GM18867 (cell line): ENCODE measurements around the gene MREG.

Experiments used
- ATAC-seq: cut with Tn5 transposase; IDR thresholded peaks from one replicate; pipeline ENCODE4 v1.9.1; 2021; ENCODE audit warnings: mild to moderate bottlenecking, moderate library complexity; ENCODE audit not compliant: unreplicated experiment

MREG gene, protein sequence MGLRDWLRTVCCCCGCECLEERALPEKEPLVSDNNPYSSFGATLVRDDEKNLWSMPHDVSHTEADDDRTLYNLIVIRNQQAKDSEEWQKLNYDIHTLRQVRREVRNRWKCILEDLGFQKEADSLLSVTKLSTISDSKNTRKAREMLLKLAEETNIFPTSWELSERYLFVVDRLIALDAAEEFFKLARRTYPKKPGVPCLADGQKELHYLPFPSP

DNA sequence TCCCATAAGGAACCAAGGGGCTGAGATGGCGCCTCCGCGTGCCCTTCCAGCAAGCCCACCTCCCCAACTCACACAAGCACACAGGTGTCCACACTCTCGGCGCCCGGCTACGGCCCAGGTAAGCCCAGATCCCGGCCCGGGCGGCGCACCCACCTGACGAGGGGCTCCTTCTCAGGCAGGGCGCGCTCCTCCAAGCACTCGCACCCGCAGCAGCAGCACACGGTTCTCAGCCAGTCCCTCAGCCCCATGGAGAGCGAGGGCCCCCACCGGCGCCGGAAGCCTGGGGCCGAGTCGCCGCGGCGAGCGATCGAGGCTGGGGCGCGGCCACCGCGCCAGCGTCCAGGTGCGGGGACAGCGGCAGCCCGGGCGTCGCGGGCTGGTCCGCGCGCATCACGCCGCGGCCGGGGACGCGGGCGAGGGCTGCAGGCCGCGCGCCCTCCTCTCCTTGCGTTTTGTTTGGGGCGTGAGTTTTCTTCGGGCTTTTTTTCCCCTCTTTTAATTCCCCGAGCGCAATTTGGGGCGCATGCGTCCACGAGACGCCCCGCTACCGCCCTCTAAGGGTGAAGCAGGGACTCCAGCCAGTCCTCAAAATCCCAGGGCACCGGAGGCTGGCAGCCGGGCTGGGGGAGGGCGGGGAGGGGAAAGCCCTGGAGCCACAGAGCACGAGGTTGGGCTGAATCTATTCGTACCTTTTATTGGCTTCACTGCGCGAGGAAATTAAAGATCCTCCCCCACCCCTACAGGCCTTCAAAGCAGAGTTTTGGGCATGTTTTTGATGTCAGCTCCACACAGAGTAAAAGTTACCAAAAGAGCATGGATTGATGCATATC, at the start of gene MREG:
Gene MREG (minus strand): TSS at position 472 of the 830 bp plus-strand sequence. CDS start 224 bp downstream, at position 248.
- peak; percentile 53 for ATAC-seq

DNA sequence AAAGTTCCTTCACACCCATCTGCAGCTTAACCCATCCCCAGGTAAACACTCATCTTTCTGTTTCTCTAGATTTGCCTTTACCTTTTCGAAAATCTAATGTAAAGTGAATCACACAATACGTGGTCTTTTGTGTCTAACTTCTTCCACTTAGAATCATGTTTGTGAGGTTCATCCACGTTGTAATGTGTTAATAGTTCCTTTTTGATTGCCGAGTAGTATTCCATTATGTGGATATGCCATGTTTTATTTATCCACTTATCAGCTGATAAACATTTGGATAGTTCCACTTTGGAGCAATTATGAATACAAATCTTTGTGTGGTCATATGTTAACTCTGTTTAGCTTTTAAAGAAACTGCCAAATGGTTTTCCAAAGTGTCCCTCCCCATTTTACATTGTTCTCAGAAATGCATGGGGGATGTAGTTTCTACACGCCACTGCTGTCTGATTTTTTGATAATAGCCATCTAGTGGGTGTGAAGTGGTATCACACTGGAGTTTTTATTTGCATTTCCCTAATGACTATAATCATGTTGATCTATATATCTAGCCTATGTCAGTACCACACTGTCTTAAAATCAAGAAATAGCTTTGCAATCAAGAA, 46.0 kb upstream of the MREG start:
- no peak for ATAC-seq

DNA sequence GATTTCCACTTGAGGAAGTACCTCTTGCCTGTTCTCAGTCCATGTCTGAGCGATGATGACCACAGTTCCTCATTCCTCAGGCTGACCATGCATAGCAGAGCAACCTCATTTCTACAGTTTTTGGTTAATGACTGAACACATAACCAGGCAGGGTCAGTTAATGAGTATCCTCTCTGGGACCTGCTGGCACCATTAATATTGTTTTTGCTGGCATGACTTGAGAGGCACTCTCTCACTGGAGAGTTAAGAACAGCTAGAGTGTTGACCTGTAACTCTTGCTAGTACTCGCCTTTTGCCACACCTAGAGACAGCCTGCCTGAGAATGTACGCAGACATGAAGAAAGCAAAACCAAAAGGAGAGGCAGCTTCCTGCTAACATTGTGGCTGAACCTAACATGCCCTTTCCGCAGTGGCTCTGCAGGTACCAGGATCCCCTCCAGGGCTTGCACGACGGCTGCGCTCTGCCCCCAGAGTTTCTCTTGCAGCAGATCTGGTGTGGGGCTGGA, 44.4 kb upstream of the MREG start:
- peak; percentile 75 for ATAC-seq

DNA sequence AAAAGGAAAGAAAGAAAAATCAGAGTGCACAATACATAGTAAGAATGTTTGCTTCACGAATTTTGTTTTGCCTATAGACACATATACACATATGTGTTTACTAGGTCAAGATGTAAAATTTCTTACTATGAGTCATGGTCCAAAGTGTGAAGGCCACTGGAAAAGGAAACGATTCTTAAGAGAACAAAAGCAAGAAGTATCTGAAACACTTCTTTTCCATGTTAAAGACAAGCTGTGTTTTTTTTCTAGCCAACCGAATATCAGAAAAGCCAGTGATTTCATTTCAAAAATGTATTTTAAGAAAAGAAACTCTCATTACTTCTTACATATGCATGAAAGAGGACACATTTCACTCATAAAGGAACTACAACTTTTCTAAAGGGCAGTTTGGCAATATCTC, 43.4 kb upstream of the MREG start:
- peak; percentile 55 for ATAC-seq

DNA sequence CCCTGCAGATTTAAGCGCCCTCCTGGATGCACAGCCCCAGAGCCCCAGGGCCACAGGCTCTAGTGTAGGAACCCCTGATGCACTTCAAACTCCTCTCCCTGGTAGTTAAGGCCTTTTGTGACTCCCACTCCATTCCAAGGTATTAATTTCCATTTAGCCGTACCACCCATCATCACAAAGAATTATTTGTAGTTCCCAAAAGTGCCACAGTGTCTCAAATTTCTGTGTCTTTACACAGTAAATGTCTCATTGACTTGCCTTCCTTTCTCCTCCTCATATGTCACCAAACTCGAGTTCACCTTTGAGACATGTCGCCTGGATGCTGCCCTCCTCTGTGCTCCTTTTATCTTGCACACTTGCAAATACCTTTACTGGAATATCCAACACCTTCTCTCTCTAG, 42.3 kb upstream of the MREG start:
- ATAC-seq, result no peak

DNA sequence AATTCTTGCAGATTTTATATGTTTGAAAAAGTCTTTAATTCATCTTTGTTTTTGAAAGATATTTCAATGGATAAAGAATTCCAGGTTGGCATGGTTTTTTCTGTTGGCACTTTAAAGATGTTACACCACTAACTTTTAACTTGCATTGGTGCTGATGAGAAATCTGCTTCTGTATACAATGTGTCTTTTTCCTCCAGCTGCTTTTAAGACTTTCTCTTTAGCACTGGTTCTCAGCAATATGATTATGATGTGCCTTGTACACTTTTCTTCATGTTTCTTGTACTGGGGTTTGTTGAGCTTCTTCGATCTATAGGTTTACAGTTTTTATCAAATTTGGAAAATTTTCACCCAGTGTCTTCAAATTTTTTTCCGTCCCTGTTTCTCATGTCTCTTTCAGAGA, 39.1 kb upstream of the MREG start:
- ATAC-seq, result no peak

DNA sequence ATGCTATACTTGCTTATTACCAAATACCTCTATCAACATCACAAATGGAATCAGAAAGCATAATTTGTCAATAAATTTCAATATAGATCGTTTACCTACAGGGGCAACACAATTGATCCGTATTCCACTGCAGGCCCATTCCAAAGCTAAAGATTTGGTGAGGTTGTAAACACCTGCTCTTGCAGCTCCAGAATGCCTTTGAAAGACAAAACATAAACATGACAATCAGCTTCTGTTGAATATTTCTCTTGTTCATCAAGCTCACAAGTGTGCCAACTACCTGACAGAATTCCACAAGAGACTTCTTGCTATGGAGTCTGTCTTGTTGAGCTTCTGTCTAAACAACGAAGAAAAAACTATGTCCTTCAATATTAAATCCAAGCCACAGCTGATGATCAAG, 38.0 kb upstream of the MREG start:
- ATAC-seq, result no peak

DNA sequence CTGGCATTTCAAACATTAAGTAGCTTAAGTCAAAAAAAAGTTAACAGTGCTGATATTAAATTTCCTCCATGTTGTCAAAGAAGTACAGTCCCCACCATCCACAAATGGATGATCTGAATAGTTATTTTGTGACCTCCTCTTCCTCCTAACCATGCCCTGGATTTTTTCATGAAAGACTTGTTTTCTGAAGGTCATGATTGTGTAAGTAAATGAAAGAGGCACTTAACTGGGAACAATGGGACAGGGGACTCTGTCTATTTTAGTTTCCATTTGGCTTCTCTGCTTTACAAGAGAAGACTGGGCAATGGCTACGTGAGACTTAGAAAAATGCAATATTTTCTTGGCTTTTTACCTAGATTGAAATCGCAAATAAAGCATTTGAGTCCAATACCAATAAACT, 36.1 kb upstream of the MREG start:
- no peak for ATAC-seq

DNA sequence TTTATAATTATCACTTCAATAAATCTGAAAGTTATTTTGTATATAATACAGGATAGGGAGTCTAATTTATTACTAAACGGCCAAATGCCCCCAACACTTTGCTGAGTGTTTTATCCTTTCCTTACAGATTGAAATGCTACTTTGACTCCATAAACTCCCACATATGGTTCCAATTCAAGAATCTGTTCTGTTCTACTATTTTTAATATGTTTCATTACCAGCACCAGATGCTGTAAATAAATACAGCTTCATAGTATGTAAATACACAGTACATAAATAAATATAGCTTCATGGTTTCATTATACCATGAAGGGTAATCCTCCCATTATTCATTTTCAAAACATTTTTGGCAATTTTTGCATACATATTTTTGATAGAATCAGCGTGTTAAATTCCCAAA, 34.0 kb upstream of the MREG start:
- no peak for ATAC-seq

DNA sequence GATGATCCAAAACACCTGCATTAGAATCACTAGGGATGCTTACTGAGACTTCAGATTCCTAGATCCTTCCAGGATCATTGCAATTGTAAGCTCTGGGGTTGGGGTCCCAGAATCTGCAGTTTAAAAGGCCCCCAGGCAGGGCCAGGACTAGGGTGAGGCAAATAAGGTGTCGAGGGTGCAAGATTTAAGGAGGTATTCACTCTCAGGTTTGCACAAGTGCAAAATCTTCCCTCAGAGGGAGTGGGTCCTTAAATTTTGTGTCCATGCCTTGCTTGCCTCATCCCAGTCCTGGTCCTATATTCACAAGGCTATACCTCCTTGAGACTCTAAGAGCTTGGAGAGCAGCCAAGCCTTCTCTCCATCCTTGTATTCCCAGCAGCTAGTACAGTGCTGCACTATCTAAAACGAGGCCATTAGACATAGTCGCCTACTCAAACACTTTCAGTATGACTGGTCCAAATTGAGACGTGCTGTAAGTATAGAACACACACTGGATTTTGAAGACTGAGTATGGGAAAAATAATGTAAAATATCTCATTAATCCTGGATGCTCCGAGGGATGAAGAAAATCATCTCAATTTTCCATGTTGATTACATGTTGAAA, 31.6 kb upstream of the MREG start:
- peak; percentile 97 for ATAC-seq

DNA sequence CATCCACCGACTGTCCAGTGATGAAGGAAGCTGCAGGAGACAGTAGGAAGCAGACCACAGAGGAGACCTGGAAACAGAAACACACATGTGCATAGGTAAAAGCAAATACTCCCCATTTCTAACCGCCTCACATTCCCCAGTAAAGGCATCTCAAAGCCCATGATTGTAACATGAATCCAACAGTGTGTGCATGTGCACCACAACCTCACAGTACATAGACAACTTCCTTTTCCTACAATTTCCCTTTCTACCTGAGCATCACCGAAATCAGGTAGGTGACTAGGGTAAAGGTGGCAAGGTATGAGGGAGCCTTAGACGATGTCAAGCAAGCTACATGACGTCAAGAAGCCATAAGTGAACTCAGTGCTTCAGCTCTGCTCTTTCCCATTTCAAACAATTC, 30.6 kb upstream of the MREG start:
- no peak for ATAC-seq

DNA sequence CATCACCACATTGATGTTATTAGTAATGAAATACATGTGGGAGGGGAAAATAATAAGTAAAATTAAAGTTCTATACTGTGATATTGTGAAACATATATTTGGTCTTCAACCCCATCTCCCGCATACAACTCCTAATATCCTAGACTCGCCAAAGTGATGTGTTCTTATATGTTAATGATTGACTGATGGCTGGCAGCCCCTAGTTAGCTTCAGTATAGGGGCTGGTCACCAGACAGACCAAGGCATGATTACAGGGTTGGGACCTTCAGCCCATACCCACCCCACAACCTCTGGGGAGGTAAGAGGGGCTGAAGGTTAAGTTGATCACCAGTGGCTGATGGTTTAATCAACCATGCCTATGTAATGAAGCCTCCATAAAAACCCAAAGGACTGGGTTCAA, 28.1 kb upstream of the MREG start:
- no peak for ATAC-seq

DNA sequence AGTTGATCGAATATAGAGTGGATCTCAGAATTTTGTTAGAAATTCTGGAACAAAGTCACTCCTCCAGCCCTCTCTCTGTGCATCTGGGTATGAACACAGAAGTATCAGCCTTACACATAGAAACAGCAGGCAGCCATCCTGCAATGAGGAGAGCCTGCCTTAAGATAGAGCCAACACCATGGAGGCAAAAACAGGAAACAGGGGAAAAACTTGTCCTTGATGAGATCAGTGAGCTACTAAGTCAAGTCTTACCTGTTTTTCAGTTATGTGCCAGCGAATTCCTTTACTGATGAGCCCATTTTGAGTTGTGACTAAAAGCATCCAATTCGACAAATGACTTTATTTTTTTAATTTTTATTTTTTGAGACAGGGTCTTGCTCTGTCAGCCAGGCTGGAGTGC, 26.6 kb upstream of the MREG start:
- ATAC-seq, result no peak

DNA sequence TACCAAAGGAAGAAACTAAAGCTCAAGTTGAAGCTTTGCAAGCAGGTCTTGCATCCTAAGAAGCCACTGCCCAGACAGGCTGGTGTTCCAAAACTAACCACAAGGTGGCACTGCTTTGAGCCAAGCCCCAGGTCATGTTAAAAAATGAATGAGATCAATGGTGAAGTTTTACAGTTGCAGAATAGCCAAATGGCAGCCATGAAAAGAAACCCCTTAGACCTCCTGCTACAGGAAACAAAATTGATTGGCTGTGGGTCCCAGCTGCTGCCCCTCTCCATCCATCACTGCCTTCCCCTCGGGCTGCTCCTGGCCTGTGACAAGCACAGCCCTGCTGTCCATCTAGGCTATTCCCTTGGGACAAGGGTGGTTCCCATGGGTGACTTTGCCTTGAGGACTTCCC, 20.7 kb upstream of the MREG start:
- peak; percentile 49 for ATAC-seq

DNA sequence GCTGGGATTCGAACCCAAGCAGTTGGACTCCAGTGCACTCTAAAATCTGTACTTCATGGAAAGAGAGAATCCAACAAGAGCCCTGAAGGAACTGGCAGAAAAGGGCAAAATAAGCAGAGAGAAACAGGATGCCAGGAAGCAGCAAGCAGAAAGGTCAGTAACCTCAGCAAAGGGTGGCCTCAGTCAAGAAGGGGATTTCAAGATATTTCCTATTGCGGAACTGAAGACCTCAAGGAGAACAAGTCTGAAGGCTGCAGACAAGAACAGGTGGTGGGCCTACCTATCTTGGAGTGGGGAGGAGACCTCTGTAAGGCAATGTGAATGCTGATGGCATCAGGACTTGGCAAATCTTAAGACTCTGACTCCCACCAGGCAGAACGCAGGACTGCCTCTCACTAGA, 20.1 kb upstream of the MREG start:
- no peak for ATAC-seq

DNA sequence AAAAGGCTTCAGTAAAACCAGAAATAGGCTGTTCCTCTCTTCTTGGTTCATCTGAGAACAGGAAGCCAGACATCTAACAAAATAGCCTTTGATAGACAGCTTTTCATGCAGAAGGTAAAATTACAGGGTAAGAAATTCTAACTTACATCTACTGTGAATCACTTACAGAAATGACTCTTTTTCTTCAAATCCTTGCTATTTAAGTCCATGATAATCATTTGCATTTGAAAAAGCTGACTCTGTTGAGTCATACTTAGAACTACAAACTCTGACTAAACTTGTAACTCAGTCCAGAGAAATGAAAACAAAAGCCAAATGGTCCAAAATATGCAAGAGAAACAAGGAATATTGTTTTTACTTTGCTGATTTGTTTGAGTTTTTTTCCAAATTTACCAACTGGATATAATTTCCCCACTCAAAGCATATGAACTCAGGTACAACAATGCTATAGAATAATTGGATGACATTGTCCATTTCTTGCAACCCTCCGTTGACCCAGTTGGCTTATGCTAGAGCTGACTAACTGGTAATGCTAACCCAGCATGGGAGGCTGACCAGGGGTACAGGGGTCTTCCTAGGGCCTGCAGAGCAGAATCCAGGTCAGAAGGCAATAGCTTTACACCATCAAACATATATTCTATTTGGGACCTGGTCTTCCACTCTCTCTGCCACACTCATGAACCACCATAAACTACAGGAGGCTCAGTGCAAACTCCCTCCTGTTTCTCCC, 18.8 kb upstream of the MREG start:
- ATAC-seq, result peak; percentile 77

DNA sequence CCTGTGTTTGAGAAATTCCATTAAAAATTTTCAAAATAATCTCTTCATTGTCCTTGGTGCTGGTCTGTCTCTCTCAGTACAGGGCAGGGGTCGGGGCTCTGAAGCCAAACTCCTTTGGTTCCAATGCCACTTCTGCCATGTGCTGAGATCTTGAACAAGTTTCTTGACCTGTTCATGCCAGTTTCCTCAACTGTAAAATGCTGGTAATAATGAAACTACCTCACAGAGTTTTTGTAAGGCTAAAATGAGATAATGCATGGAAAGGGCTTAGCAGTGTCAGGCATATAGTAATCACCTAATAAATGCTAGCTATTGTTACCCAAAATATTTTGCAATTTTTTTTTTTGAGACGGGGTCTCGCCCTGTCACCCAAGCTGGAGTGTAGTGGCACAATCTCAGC, 16.9 kb upstream of the MREG start:
- ATAC-seq, result no peak

DNA sequence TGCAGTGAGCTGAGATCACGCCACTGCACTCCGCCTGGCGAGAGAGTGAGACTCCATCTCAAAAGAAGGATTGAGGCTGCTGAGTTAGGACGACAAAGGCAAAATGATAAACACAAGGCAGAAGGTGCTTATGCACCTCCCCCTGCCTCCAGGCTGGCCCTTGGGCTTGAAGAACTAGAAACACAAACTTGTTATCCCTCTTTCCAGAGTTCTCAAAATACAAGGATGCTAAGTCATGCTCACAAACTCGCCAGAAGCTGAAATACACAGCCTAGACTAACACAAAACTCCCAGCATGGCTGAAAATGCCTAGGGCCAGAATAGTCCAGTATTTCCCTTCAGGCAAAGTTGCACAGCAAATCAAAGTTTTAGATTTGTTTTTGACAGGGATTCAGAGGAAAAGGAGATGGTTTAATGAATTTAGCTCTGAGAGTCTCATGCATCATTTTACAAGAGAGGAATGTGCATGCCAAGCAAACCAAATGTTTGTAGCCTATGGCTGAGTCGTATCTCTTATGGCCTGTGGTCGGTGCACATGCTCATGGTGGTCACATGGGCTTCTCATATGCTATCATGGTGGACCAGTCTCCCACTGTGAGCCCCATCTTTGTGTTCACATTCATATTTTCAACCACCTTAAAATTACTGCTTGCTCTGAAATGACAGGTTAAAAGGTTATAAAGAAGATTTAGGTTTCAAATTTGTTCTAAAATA, 16.2 kb upstream of the MREG start:
- ATAC-seq, result no peak

DNA sequence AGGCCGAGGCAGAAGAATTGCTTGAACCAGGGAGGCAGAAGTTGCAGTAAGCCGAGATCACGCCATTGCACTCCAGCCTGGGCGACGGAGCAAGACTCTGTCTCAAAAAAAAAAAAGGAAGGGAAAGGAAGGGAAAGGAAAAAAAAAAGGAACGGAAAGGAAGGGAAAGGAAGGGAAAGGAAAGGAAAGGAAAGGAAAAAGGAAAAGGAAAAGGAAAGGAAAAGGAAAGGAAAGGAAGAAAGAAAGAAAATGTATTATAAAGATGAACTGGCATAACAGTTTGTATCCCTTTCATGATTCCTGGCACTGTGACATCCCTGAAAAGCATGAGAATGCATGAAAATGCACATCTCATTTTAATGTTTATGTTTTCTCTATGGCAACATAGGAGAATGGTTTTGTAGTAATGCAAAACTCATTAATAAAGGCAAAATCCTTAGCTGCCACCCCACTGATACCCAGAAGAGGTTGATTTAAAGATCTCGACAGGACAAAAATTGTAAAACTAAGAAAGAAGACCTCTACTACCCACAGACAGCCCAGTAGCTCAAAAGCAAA, 11.5 kb upstream of the MREG start:
- ATAC-seq, result no peak

DNA sequence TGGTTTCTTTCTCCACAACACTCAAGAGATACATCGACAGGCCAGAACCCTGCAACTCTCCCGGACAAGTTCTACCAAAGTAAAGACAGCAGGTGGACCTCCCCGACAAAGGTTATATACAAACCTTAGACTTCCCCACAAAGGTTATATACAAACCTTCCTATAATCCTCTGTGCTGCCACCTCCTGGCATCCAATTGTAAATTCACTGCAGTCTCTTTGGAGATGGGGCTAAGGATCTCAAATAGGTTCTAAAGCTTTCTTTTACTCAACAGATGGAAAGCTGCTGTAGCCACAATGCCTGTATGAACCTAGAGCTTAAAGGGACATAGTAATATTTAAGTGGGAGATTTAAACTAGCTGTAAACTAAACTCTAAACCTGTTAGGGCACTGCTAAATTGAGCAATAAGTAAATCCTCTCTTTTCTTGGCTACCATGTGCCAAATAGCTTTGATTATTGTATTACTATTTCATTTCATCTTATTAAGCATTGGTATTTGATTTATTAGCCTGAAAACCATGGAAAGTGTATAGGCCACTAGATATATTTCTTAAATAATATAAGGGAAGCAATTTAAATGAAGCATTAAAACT, 9.8 kb upstream of the MREG start:
- ATAC-seq, result peak; percentile 88
